ENCODE data around the gene ZNF648. TPM values are rescaled to one million over a fixed set of nuclear protein-coding genes. Genes with fewer than 3 reads are reported as not detected.

Gene ZNF648
- total and polyA plus RNA-seq, 4 donors = 0.02 to 0.67 (median 0.20) TPM

- Histone ChIP-seq H3K9ac (ENCODE audit: low read depth in 1 of 2, low read length in 2 of 2) (no peak overlapping the region), H3K27me3 (ENCODE audit: control insufficient read depth in 4 of 4, insufficient read depth in 4 of 4, low read length in 3 of 4) (no peaks in the 10 kb centered on the region), H3K27ac (ENCODE audit: low read depth in 1 of 2, low read length in 2 of 2) (no peak overlapping the region), H3K4me3 (ENCODE audit: low read depth in 1 of 3, low read length in 3 of 3) (no peak overlapping the region), H3K9me3 (ENCODE audit: control insufficient read depth in 4 of 4, low read length in 3 of 4) (no peaks in the 10 kb centered on the region), H3K4me1 (ENCODE audit: control insufficient read depth in 4 of 4, insufficient read depth in 4 of 4, low read length in 3 of 4) (no peaks in the 10 kb centered on the region), H3K36me3 (ENCODE audit: control insufficient read depth in 4 of 4, insufficient read depth in 3 of 4, low read depth in 1 of 4, low read length in 3 of 4) (no peaks in the 10 kb centered on the region)
- no peak for DNase-seq (ENCODE audit: low spot score)
- TF ChIP-seq HNF4G (IDR thresholded peaks at IDR 0.05) (no peak), SP1 (IDR thresholded peaks at IDR 0.05) (peak; percentile 45), RXRA (IDR thresholded peaks at IDR 0.05) (no peak), TAF1 (conservative IDR thresholded peaks at IDR 0.05) (no peak)
- WGBS = 60% methylated on average over 8 of the region's 8 CpGs
These were observed 40.0 kb upstream of the ZNF648 start for GRCh38 chr1:182101415-182102042.

GRCh38 chr1:182098301-182098700 lies 36.8 kb upstream of the ZNF648 start:
- Histone ChIP-seq H3K4me3 (ENCODE audit: low read depth in 1 of 3, low read length in 3 of 3) (no peak overlapping the region), H3K9ac (ENCODE audit: low read depth in 1 of 2, low read length in 2 of 2) (no peak overlapping the region), H3K36me3 (ENCODE audit: control insufficient read depth in 4 of 4, insufficient read depth in 3 of 4, low read depth in 1 of 4, low read length in 3 of 4) (no peaks in the 10 kb centered on the region), H3K27me3 (ENCODE audit: control insufficient read depth in 4 of 4, insufficient read depth in 4 of 4, low read length in 3 of 4) (no peaks in the 10 kb centered on the region), H3K9me3 (ENCODE audit: control insufficient read depth in 4 of 4, low read length in 3 of 4) (no peaks in the 10 kb centered on the region), H3K27ac (ENCODE audit: low read depth in 1 of 2, low read length in 2 of 2) (no peak overlapping the region), H3K4me1 (ENCODE audit: control insufficient read depth in 4 of 4, insufficient read depth in 4 of 4, low read length in 3 of 4) (no peaks in the 10 kb centered on the region)
- no peak for DNase-seq (ENCODE audit: low spot score)
- WGBS = 92% methylated on average over 4 of the region's 4 CpGs
- no peak for TF ChIP-seq YY1 (IDR thresholded peaks at IDR 0.05)
- no peak for TF ChIP-seq NR2F2 (IDR thresholded peaks at IDR 0.05)
- no peak for TF ChIP-seq RAD21 (IDR thresholded peaks at IDR 0.05)
- TF ChIP-seq CTCF (IDR thresholded peaks at IDR 0.05; ENCODE audit: low read depth, low read length, missing input control) = no peak
- no peak for TF ChIP-seq FOXA1 (IDR thresholded peaks at IDR 0.05)
- TF ChIP-seq TAF1 (conservative IDR thresholded peaks at IDR 0.05) = no peak
- TF ChIP-seq ATF3 (IDR thresholded peaks at IDR 0.05) = no peak
- TF ChIP-seq EGR1 (IDR thresholded peaks at IDR 0.05; ENCODE audit: low read depth in 2 of 2) = no peak
- TF ChIP-seq FOXA2 (IDR thresholded peaks at IDR 0.05) = no peak
- no peak for TF ChIP-seq JUND (IDR thresholded peaks at IDR 0.05)
- no peak for TF ChIP-seq SP1 (IDR thresholded peaks at IDR 0.05)
- TF ChIP-seq REST (IDR thresholded peaks at IDR 0.05) = no peak
- no peak for TF ChIP-seq HNF4G (IDR thresholded peaks at IDR 0.05)
- TF ChIP-seq GABPA (IDR thresholded peaks at IDR 0.05 in 1 of 2, conservative IDR thresholded peaks at IDR 0.05 in 1 of 2) = no peak
- no peak for TF ChIP-seq ZBTB33 (IDR thresholded peaks at IDR 0.05)
- TF ChIP-seq MAX (IDR thresholded peaks at IDR 0.05) = no peak

Measured in liver (tissue), 9 donors.